Stomach (tissue), 4 donors: Measurements from ENCODE around the gene SLC44A2.

Experiments
- EP300 ChIP-seq: sonication (generic); formaldehyde crosslinking; IDR thresholded peaks from one replicate; pipeline ENCODE4 v1.6.1; 2017; ENCODE audit warnings: antibody characterized with exemption
- TF ChIP-seq, protein P1 (sequence below), 7 experiments: fragments of 450-650 bp in 4 of 7; fragments of 200-600 bp in 3 of 7; sonication (generic) in 3 of 7; IDR thresholded peaks; one replicate each; pipeline ENCODE4 v1.5.1; 2016 to 2019; ENCODE audit warnings: antibody characterized with exemption in 7 of 7, control low read depth in 2 of 7, mild to moderate bottlenecking in 1 of 7

DNA sequence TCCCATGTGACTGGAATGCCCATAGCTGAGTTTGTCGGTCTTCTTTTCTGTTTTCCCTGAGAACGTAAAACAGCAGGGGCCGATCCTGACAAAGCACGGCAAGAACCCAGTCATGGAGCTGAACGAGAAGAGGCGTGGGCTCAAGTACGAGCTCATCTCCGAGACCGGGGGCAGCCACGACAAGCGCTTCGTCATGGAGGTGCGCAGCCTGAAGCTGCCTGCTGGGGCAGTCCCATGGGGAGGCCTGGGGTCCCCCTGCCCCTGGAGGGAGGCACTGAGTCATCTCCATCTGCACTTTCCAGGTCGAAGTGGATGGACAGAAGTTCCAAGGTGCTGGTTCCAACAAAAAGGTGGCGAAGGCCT is 57.7 kb downstream of the SLC44A2 start:
- no peak for TF ChIP-seq EP300
- TF ChIP-seq, protein P1, sequence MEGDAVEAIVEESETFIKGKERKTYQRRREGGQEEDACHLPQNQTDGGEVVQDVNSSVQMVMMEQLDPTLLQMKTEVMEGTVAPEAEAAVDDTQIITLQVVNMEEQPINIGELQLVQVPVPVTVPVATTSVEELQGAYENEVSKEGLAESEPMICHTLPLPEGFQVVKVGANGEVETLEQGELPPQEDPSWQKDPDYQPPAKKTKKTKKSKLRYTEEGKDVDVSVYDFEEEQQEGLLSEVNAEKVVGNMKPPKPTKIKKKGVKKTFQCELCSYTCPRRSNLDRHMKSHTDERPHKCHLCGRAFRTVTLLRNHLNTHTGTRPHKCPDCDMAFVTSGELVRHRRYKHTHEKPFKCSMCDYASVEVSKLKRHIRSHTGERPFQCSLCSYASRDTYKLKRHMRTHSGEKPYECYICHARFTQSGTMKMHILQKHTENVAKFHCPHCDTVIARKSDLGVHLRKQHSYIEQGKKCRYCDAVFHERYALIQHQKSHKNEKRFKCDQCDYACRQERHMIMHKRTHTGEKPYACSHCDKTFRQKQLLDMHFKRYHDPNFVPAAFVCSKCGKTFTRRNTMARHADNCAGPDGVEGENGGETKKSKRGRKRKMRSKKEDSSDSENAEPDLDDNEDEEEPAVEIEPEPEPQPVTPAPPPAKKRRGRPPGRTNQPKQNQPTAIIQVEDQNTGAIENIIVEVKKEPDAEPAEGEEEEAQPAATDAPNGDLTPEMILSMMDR (IDR thresholded peaks at IDR 0.05), result no peak
